K562 (cell line): Measurements from ENCODE around the gene LACC1. TPM values are rescaled to one million over a fixed set of nuclear protein-coding genes. Genes with fewer than 3 reads are reported as not detected.

Experiments
- ATAC-seq: fragments of 200-7000 bp; cut with Tn5 transposase; 3 replicates; pipeline ENCODE4 v1.9.1; 2020; ENCODE audit warnings: moderate library complexity
- BruUV-seq: library from RNA; stranded (reverse); fragments of 400-500 nt; replicated peaks from 2 replicates; lab custom pipeline; 2021; lab: Mats Ljungman, UMichigan
- CTCF ChIA-PET: fragments of 300-600 bp; formaldehyde crosslinking; extraction: SDS; loops from one replicate; lab custom pipeline; 2021; ENCODE audit warnings: low intra/inter-chr PET ratio; lab: Yijun Ruan, JAX
- POLR2A ChIA-PET: fragments of 300-600, 350-650 bp; sonication (Branson Sonifier 250); formaldehyde crosslinking; extraction: SDS; loops from one replicate; lab custom pipeline; 2021; ENCODE audit warnings: antibody characterized with exemption, inconsistent platforms; lab: Yijun Ruan, JAX
- DNase-seq, 4 experiments: peaks; one replicate each; pipeline versions ENCODE4 v3.0.0 to v3.0.0-alpha.2; 2011 to 2018; ENCODE audit warnings: low spot score in 3 of 4, mixed read lengths in 3 of 4; ENCODE audit errors: extremely low read depth in 1 of 4
- FAIRE-seq: peaks from 2 replicates; lab custom pipeline; 2011; peaks lifted over from hg19 to GRCh38; lab: Jason Lieb, UNC
- H2AFZ ChIP-seq: 2 replicates; pipeline ENCODE4 v1.6.0; 2011; ENCODE audit warnings: low read depth, low read length, control low read depth, inconsistent platforms
- H3K27ac ChIP-seq: fragments of 200-600 bp; 3 replicates; pipeline ENCODE4 v1.8.0; 2011; ENCODE audit warnings: low read depth, mild to moderate bottlenecking, control low read depth, inconsistent platforms, low read length, moderate library complexity, mixed read lengths; ENCODE audit errors: extremely low read depth
- H3K27me3 ChIP-seq, 2 experiments: fragments of 300-600 bp in 1 of 2; 2 replicates in 1 of 2; 3 replicates in 1 of 2; pipeline versions ENCODE4 v1.6.0 to v1.8.0; 2011; ENCODE audit warnings: inconsistent platforms in 2 of 2, low read length in 2 of 2, mild to moderate bottlenecking in 1 of 2, mixed read lengths in 1 of 2, moderate library complexity in 1 of 2; ENCODE audit not compliant: control insufficient read depth in 2 of 2, insufficient read depth in 2 of 2
- H3K36me3 ChIP-seq: fragments of 300-600 bp; 3 replicates; pipeline ENCODE4 v1.8.0; 2011; ENCODE audit warnings: mild to moderate bottlenecking, low read length, inconsistent platforms; ENCODE audit not compliant: control insufficient read depth, insufficient read depth
- H3K4me1 ChIP-seq, 2 experiments: fragments of 200-600 bp in 1 of 2; replicated peaks in 1 of 2; 2 replicates in 1 of 2; 3 replicates in 1 of 2; pipeline versions ENCODE4 v1.5.1 to v1.8.0; 2011; ENCODE audit warnings: inconsistent platforms in 2 of 2, low read length in 2 of 2, mild to moderate bottlenecking in 1 of 2, mixed read lengths in 1 of 2, moderate library complexity in 1 of 2; ENCODE audit not compliant: control insufficient read depth in 2 of 2, insufficient read depth in 2 of 2
- H3K4me2 ChIP-seq: 2 replicates; pipeline ENCODE4 v1.6.1; 2011; ENCODE audit warnings: low read length, control low read depth, inconsistent platforms, mixed read lengths; ENCODE audit not compliant: insufficient read depth
- H3K4me3 ChIP-seq: fragments of 200-600 bp; sonication (generic), shearing (Covaris generic); 2 replicates; pipeline ENCODE4 v1.5.1; 2016; ENCODE audit warnings: control low read depth, inconsistent platforms
- H3K79me2 ChIP-seq: fragments of 200-600 bp; 3 replicates; pipeline ENCODE4 v1.8.0; 2011; ENCODE audit warnings: low read length, inconsistent platforms; ENCODE audit not compliant: control insufficient read depth, insufficient read depth
- H3K9ac ChIP-seq, 2 experiments: 2 replicates each; pipeline versions ENCODE4 v1.6.0 to v1.6.1; 2011; ENCODE audit warnings: low read depth in 2 of 2, low read length in 2 of 2, control low read depth in 1 of 2, inconsistent platforms in 1 of 2, mild to moderate bottlenecking in 1 of 2, mixed read lengths in 1 of 2; ENCODE audit not compliant: insufficient read depth in 1 of 2
- H3K9me1 ChIP-seq: one replicate; pipeline ENCODE4 v1.6.0; 2011; ENCODE audit warnings: inconsistent platforms, mild to moderate bottlenecking, low read length, moderate library complexity; ENCODE audit not compliant: control insufficient read depth, insufficient read depth
- H3K9me3 ChIP-seq: replicated peaks from 2 replicates; pipeline ENCODE4 v1.5.1; 2011; ENCODE audit warnings: low read depth, low read length, inconsistent platforms; ENCODE audit not compliant: control insufficient read depth, insufficient read depth
- H4K20me1 ChIP-seq: replicated peaks from 2 replicates; pipeline ENCODE4 v1.6.1; 2011; ENCODE audit warnings: low read length, inconsistent platforms, mixed read lengths; ENCODE audit not compliant: control insufficient read depth, insufficient read depth
- CBX2 ChIP-seq: fragments of 200-600 bp; sonication (generic); IDR thresholded peaks from one replicate; pipeline ENCODE4 v1.6.1; 2012; ENCODE audit warnings: mild to moderate bottlenecking, low read length, inconsistent platforms; ENCODE audit not compliant: insufficient read depth, poor library complexity, severe bottlenecking
- CHD1 ChIP-seq: fragments of 200-600 bp; sonication (generic); IDR thresholded peaks from one replicate; pipeline ENCODE4 v1.6.1; 2012; ENCODE audit warnings: mild to moderate bottlenecking, moderate library complexity, low read length, inconsistent platforms
- HNRNPLL ChIP-seq: fragments of 200-400 bp; formaldehyde crosslinking; IDR thresholded peaks from 2 replicates; pipeline ENCODE4 v1.6.1; 2017; ENCODE audit warnings: low read length, low read depth, mild to moderate bottlenecking; ENCODE audit not compliant: poor library complexity, severe bottlenecking
- IFI16 ChIP-seq: fragments of 250-450 bp; sonication (Bioruptor Pico); IDR thresholded peaks from 2 replicates; pipeline ENCODE4 v2.1.2; 2022; ENCODE audit warnings: mild to moderate bottlenecking, inconsistent platforms
- NCOA2 ChIP-seq, 2 experiments: fragments of 450-650 bp; IDR thresholded peaks; 2 replicates each; pipeline ENCODE4 v1.6.1; 2018; ENCODE audit warnings: mild to moderate bottlenecking in 2 of 2, moderate library complexity in 1 of 2; ENCODE audit not compliant: partially characterized antibody in 2 of 2
- POLR3G ChIP-seq: IDR thresholded peaks from 2 replicates; pipeline ENCODE4 v1.6.1; 2011; ENCODE audit not compliant: insufficient read length, insufficient replicate concordance; ENCODE audit errors: extremely low read depth
- SIN3A ChIP-seq, 2 experiments: fragments of 150-350 bp in 1 of 2; IDR thresholded peaks; 2 replicates each; pipeline ENCODE4 v1.6.1; 2011 to 2016; ENCODE audit warnings: borderline replicate concordance in 2 of 2, low read depth in 2 of 2, low read length in 2 of 2, mild to moderate bottlenecking in 2 of 2, moderate library complexity in 2 of 2; ENCODE audit not compliant: control insufficient read depth in 1 of 2
- SNIP1 ChIP-seq: fragments of 450-650 bp; IDR thresholded peaks from 2 replicates; pipeline ENCODE4 v1.7.1; 2017; ENCODE audit warnings: low read depth, mild to moderate bottlenecking
- TEAD4 ChIP-seq, 2 experiments: sonication (generic) in 1 of 2; formaldehyde crosslinking in 1 of 2; IDR thresholded peaks; 2 replicates each; pipeline versions ENCODE4 v1.6.1 to v1.8.0; 2012 to 2022; ENCODE audit warnings: borderline replicate concordance in 1 of 2, inconsistent platforms in 1 of 2, low read length in 1 of 2, mild to moderate bottlenecking in 1 of 2, missing genetic modification reagents in 1 of 2
- TGIF2 ChIP-seq: sonication (generic); formaldehyde crosslinking; IDR thresholded peaks from 2 replicates; pipeline ENCODE4 v1.8.1; 2022; ENCODE audit warnings: mild to moderate bottlenecking, missing genetic modification reagents, moderate library complexity
- ZNF3 ChIP-seq: fragments of 250-450 bp; sonication (Bioruptor Pico); IDR thresholded peaks from 2 replicates; pipeline ENCODE4 v1.5.0; 2021; ENCODE audit warnings: mild to moderate bottlenecking, moderate library complexity
- ZNF431 ChIP-seq: sonication (generic); formaldehyde crosslinking; IDR thresholded peaks from 2 replicates; pipeline ENCODE4 v1.8.0; 2022; ENCODE audit warnings: mild to moderate bottlenecking, missing genetic modification reagents
- ZNF561 ChIP-seq: fragments of 450-650 bp; formaldehyde crosslinking; conservative IDR thresholded peaks from 2 replicates; pipeline ENCODE4 v1.4.0; 2020; ENCODE audit warnings: mild to moderate bottlenecking, moderate library complexity
- WGBS: fragments of 100-300 bp; shearing (Covaris generic); methylation state at CpG from one replicate; pipeline ENCODE4 v1.1.6; 2016; ENCODE audit warnings: low coverage, mixed read lengths; ENCODE audit not compliant: insufficient coverage; ENCODE audit errors: missing lambda C conversion rate; 5-methylcytosine and 5-hydroxymethylcytosine counted together
- in situ Hi-C: fragments of 300-500 bp; cut with MboI; formaldehyde crosslinking; loops from 4 replicates; pipeline ENCODE4 v1.15.0; 2018; ENCODE audit warnings: inconsistent platforms, mixed read lengths
- intact Hi-C: fragments of 100-400 bp; cut with micrococcal nuclease; formaldehyde crosslinking; loops from 2 replicates; pipeline ENCODE4 v1.14.2; 2022
- polyA plus RNA-seq, 8 experiments: library from polyadenylated mRNA; depleted of rRNA in 4 of 8; stranded (reverse) in 5 of 8; unstranded in 3 of 8; fragments of >200 nt; fragmentation: Nextera tagmentation in 2 of 8; fragmentation: Illumina TruSeq in 1 of 8; extraction: Ambion mirVana in 2 of 8; extraction: Trizol in 1 of 8; gene quantifications; 2 replicates each; pipeline versions ENCODE4 v1.2.1 to v1.2.3, GENCODE V29; 2011 to 2014; ENCODE audit warnings: inconsistent platforms in 1 of 8, missing spikeins in 1 of 8
- total RNA-seq, 7 experiments: library from RNA; depleted of rRNA in 6 of 7; stranded (reverse); fragments of >200 nt in 6 of 7; fragmentation: Illumina TruSeq in 2 of 7; extraction: Trizol in 2 of 7; gene quantifications; 2 replicates each; pipeline versions ENCODE4 v1.2.1 to v1.2.3, GENCODE V29; 2011 to 2021; ENCODE audit warnings: low replicate concordance in 1 of 7
- TF ChIP-seq, protein P1 (sequence below): sonication (generic); formaldehyde crosslinking; IDR thresholded peaks from 2 replicates; pipeline ENCODE4 v1.8.0; 2022; ENCODE audit warnings: mild to moderate bottlenecking, missing genetic modification reagents

The LACC1 gene
- total and polyA plus RNA-seq, 9 of the 15 experiments (the other 6 are each of a cell fraction or from before 2014, with no cell fraction given), result 0.24 TPM; not detected in 8

DNA sequence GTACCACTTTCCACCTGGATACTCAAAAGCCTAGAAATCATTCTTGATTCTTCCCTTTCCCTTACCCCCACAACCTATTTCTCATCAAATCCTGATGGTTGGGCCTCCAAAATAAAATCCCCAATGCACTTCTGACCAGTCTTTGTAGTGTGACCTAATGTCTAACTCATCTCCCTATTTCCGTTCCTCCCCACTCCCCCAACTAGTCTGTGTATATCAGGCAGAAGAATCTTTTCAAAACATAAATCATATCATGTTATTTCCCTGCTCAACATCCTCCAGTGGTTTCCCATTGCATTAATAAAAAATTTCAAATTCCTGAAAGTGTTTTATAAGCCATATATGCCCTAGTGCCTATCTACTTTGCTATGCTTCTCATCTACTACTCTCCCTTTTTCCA is 17.8 kb upstream of the LACC1 start:
- intact Hi-C loops, result no loop called here
- H3K36me3 ChIP-seq, result no peaks in the 10 kb centered on the region
- ChIA-PET POLR2A (no interaction called here), CTCF (no interaction called here)
- no peak for ATAC-seq
- no peak for FAIRE-seq
- no peaks in the 10 kb centered on the region for H3K9me1 ChIP-seq
- no peak for DNase-seq
- H3K9me3 ChIP-seq, result no peaks in the 10 kb centered on the region
- H3K9ac ChIP-seq, result no peak overlapping the region
- no peaks in the 10 kb centered on the region for H3K4me1 ChIP-seq
- 0% methylated on average over 1 of the region's 1 CpG for WGBS
- in situ Hi-C loops, result no loop called here
- no peak overlapping the region for H3K4me3 ChIP-seq
- no peaks in the 10 kb centered on the region for H3K27me3 ChIP-seq
- TF ChIP-seq CBX2 (no peak), TEAD4 (IDR thresholded peaks at IDR 0.05; ENCODE audit: low read length) (no peak), TEAD4 (CRISPR knock-in tag; IDR thresholded peaks at IDR 0.05; ENCODE audit: borderline replicate concordance) (no peak), ZNF3 (CRISPR knock-in tag) (no peak), CHD1 (no peak), ZNF431 (CRISPR knock-in tag) (no peak), POLR3G (no peak), SNIP1 (no peak), HNRNPLL (no peak), SIN3A (IDR thresholded peaks at IDR 0.05; ENCODE audit: borderline replicate concordance in 2 of 2, control insufficient read depth in 1 of 2, low read depth in 2 of 2, low read length in 2 of 2) (no peak), NCOA2 (IDR thresholded peaks at IDR 0.05; ENCODE audit: partially characterized antibody in 2 of 2) (no peak), IFI16 (no peak), ZNF561 (CRISPR knock-in tag) (no peak), TGIF2 (CRISPR knock-in tag) (no peak)
- TF ChIP-seq, protein P1, sequence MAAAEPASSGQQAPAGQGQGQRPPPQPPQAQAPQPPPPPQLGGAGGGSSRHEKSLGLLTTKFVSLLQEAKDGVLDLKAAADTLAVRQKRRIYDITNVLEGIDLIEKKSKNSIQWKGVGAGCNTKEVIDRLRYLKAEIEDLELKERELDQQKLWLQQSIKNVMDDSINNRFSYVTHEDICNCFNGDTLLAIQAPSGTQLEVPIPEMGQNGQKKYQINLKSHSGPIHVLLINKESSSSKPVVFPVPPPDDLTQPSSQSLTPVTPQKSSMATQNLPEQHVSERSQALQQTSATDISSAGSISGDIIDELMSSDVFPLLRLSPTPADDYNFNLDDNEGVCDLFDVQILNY (CRISPR knock-in tag), result no peak
- H2AFZ ChIP-seq, result no peak overlapping the region
- no TSS peak for BruUV-seq
- no peak overlapping the region for H3K27ac ChIP-seq
- H3K79me2 ChIP-seq, result no peaks in the 10 kb centered on the region
- H3K4me2 ChIP-seq, result no peak overlapping the region
- H4K20me1 ChIP-seq, result no peaks in the 10 kb centered on the region
